A673 (cell line): ENCODE measurements around the gene CPB1. TPM values are rescaled to one million over a fixed set of nuclear protein-coding genes. Genes with fewer than 3 reads are reported as not detected.
A peak's percentile ranks its signal among the peaks of the same experiment; 100 is the strongest.

ENCODE experiments used
- BruUV-seq: library from RNA; stranded (reverse); fragments of 400-500 nt; replicated peaks from 2 replicates; lab custom pipeline; 2021; lab: Mats Ljungman, UMichigan
- CTCF ChIA-PET: fragments of 300-600 bp; sonication (Branson Sonifier 250); formaldehyde crosslinking; loops from one replicate; lab custom pipeline; 2022; ENCODE audit warnings: antibody characterized with exemption; lab: Charles Lee
- POLR2A ChIA-PET: fragments of 300-600 bp; sonication (Branson Sonifier 250); formaldehyde crosslinking; loops from one replicate; lab custom pipeline; 2022; ENCODE audit warnings: antibody characterized with exemption; ENCODE audit not compliant: low non-redundant PET; lab: Charles Lee
- DNase-seq: peaks from one replicate; pipeline ENCODE4 v3.0.0-alpha.2; 2015; ENCODE audit warnings: low spot score
- H3K27ac ChIP-seq: fragments of 200-600 bp; sonication (generic); 2 replicates; pipeline ENCODE4 v1.5.1; 2016; ENCODE audit warnings: mixed run types, low read depth, mild to moderate bottlenecking, mixed read lengths, antibody characterized with exemption, low read length; ENCODE audit not compliant: poor library complexity, severe bottlenecking
- H3K27me3 ChIP-seq: fragments of 200-600 bp; sonication (generic); replicated peaks from 2 replicates; pipeline ENCODE4 v1.6.1; 2017; ENCODE audit warnings: mixed run types, low read depth, mild to moderate bottlenecking, mixed read lengths, antibody characterized with exemption, low read length; ENCODE audit not compliant: insufficient read depth, poor library complexity
- H3K36me3 ChIP-seq: fragments of 200-600 bp; sonication (generic); 2 replicates; pipeline ENCODE4 v1.6.1; 2016; ENCODE audit warnings: mixed run types, mild to moderate bottlenecking, mixed read lengths, antibody characterized with exemption, low read length; ENCODE audit not compliant: insufficient read depth, poor library complexity, severe bottlenecking
- H3K4me1 ChIP-seq: fragments of 200-600 bp; sonication (generic); 2 replicates; pipeline ENCODE4 v1.6.1; 2017; ENCODE audit warnings: mixed run types, mild to moderate bottlenecking, mixed read lengths, antibody characterized with exemption, low read length; ENCODE audit not compliant: insufficient read depth, poor library complexity, severe bottlenecking
- H3K4me3 ChIP-seq: fragments of 200-600 bp; sonication (generic); 2 replicates; pipeline ENCODE4 v1.5.1; 2016; ENCODE audit warnings: low read depth, mixed run types, mild to moderate bottlenecking, mixed read lengths, low read length; ENCODE audit not compliant: poor library complexity, severe bottlenecking
- H3K9me3 ChIP-seq: fragments of 200-600 bp; sonication (generic); 2 replicates; pipeline ENCODE4 v1.6.1; 2016; ENCODE audit warnings: mixed run types, low read depth, mild to moderate bottlenecking, mixed read lengths, antibody characterized with exemption, low read length; ENCODE audit not compliant: poor library complexity, severe bottlenecking
- CTCF ChIP-seq: fragments of 300-800, 200-600 bp; sonication (generic); conservative IDR thresholded peaks from 2 replicates; pipeline ENCODE4 v1.5.1; 2017; ENCODE audit warnings: low read depth, mild to moderate bottlenecking, antibody characterized with exemption, low read length, moderate library complexity, mixed read lengths
- EZH2 ChIP-seq: fragments of 200-600 bp; sonication (generic); IDR thresholded peaks from 2 replicates; pipeline ENCODE4 v1.6.1; 2017; ENCODE audit warnings: borderline replicate concordance, low read depth, mild to moderate bottlenecking, mixed read lengths, antibody characterized with exemption, low read length; ENCODE audit not compliant: poor library complexity, severe bottlenecking
- intact Hi-C: fragments of 100-400 bp; cut with micrococcal nuclease; formaldehyde crosslinking; loops from one replicate; pipeline ENCODE4 v1.10.0; 2022; ENCODE audit not compliant: unreplicated experiment
- total RNA-seq: library from RNA; stranded (reverse); gene quantifications from 2 replicates; pipeline ENCODE4 v1.2.3, GENCODE V29; 2021

The CPB1 gene
- total RNA-seq, 1 experiment from 2014 or later = not detected

GRCh38 chr3:148789146-148789545 lies 38.5 kb upstream of the CPB1 start:
- peak; percentile 2 for DNase-seq
- no peak overlapping the region for H3K4me3 ChIP-seq
- ChIA-PET POLR2A (no interaction called here), CTCF (no interaction called here)
- TF ChIP-seq CTCF (no peak), EZH2 (no peak)
- no peaks in the 10 kb centered on the region for H3K9me3 ChIP-seq
- no TSS peak for BruUV-seq
- H3K36me3 ChIP-seq = no peaks in the 10 kb centered on the region
- H3K27me3 ChIP-seq = no peaks in the 10 kb centered on the region
- intact Hi-C loops = no loop called here
- H3K4me1 ChIP-seq = no peaks in the 10 kb centered on the region
- H3K27ac ChIP-seq = no peak overlapping the region

- H3K27me3 ChIP-seq = no peaks in the 10 kb centered on the region
- no peak overlapping the region for H3K27ac ChIP-seq
- intact Hi-C loops = no loop called here
- CTCF ChIA-PET = no interaction called here
- no peak overlapping the region for H3K4me3 ChIP-seq
- BruUV-seq = no TSS peak
- H3K9me3 ChIP-seq = no peaks in the 10 kb centered on the region
- POLR2A ChIA-PET = no interaction called here
- no peak for TF ChIP-seq EZH2
- TF ChIP-seq CTCF = no peak
- H3K4me1 ChIP-seq = no peaks in the 10 kb centered on the region
- H3K36me3 ChIP-seq = no peaks in the 10 kb centered on the region
- no peak for DNase-seq
Observed at GRCh38 chr3:148789906-148790305, 37.7 kb upstream of the CPB1 start.

GRCh38 chr3:148790370-148790769 lies 37.2 kb upstream of the CPB1 start:
- H3K4me1 ChIP-seq = no peaks in the 10 kb centered on the region
- CTCF ChIA-PET = no interaction called here
- DNase-seq = no peak
- POLR2A ChIA-PET = no interaction called here
- H3K9me3 ChIP-seq = no peaks in the 10 kb centered on the region
- H3K27me3 ChIP-seq = no peaks in the 10 kb centered on the region
- H3K36me3 ChIP-seq = no peaks in the 10 kb centered on the region
- no peak overlapping the region for H3K27ac ChIP-seq
- BruUV-seq = no TSS peak
- intact Hi-C loops = no loop called here
- H3K4me3 ChIP-seq = no peak overlapping the region
- TF ChIP-seq CTCF (no peak), EZH2 (no peak)
